Gastrocnemius medialis (tissue), 4 donors: ENCODE data around the gene ABCB8. TPM values are rescaled to one million over a fixed set of nuclear protein-coding genes. Genes with fewer than 3 reads are reported as not detected.

Experiments
- ATAC-seq, 2 donors: fragments of 150-250 bp; one replicate each; pipeline ENCODE4 v1.9.1; 2016
- DNase-seq, 2 donors: peaks; one replicate each; pipeline ENCODE4 v3.0.0-alpha.2; 2019
- H3K27ac ChIP-seq, 4 donors: fragments of 200-600 bp; sonication (generic); 1 replicate in 1 of 4; 2 replicates in 3 of 4; pipeline ENCODE4 v1.5.1; 2016 to 2018; ENCODE audit warnings: mild to moderate bottlenecking in 2 of 4, moderate library complexity in 1 of 4
- H3K27me3 ChIP-seq, 3 donors: fragments of 200-600 bp; sonication (generic) in 2 of 3; 1 replicate in 1 of 3; 2 replicates in 2 of 3; pipeline versions ENCODE4 v1.5.1 to v1.6.0; 2016 to 2019; ENCODE audit warnings: mild to moderate bottlenecking in 1 of 3, moderate library complexity in 1 of 3
- H3K36me3 ChIP-seq, 2 donors: fragments of 200-600 bp; sonication (generic) in 1 of 2; one replicate each; pipeline ENCODE4 v1.5.1; 2017 to 2018
- H3K4me1 ChIP-seq, 2 donors: fragments of 200-600 bp; sonication (generic) in 1 of 2; one replicate each; pipeline ENCODE4 v1.5.1; 2016 to 2017; ENCODE audit warnings: mild to moderate bottlenecking in 2 of 2
- H3K4me3 ChIP-seq, 4 donors: fragments of 200-600 bp; sonication (generic) in 3 of 4; 1 replicate in 1 of 4; 2 replicates in 3 of 4; pipeline ENCODE4 v1.5.1; 2016 to 2019; ENCODE audit warnings: mild to moderate bottlenecking in 2 of 4
- H3K9me3 ChIP-seq, 3 donors: fragments of 200-600 bp; sonication (generic) in 2 of 3; 1 replicate in 1 of 3; 2 replicates in 2 of 3; pipeline ENCODE4 v1.5.1; 2016 to 2019
- POLR2A ChIP-seq, 2 donors: fragments of 450-650 bp; IDR thresholded peaks; one replicate each; pipeline ENCODE4 v1.6.1; 2017; ENCODE audit warnings: antibody characterized with exemption in 2 of 2, mild to moderate bottlenecking in 2 of 2, moderate library complexity in 2 of 2
- in situ Hi-C, 4 donors: fragments of 200-750 bp; cut with MboI; loops; one replicate each; pipeline versions ENCODE4 v1.15.0 to v1.8.0; 2017; ENCODE audit warnings: low sequenced_read_pairs in 4 of 4
- intact Hi-C: fragments of 100-400 bp; cut with DNase I; formaldehyde crosslinking; loops from one replicate; pipeline ENCODE4 v1.15.1; 2023; ENCODE audit warnings: low total_unique reads
- total RNA-seq, 4 donors: library from RNA; depleted of rRNA; stranded (reverse); fragments of >200 nt; gene quantifications; one replicate each; pipeline versions ENCODE4 v1.1.0 to v1.2.3, GENCODE V29; 2016
- TF ChIP-seq, protein P1 (sequence below), 5 experiments: fragments of 450-650 bp in 3 of 5; fragments of 200-600 bp in 2 of 5; sonication (generic) in 2 of 5; IDR thresholded peaks in 4 of 5; conservative IDR thresholded peaks in 1 of 5; 1 replicate in 4 of 5; 2 replicates in 1 of 5; pipeline ENCODE4 v1.5.1; 2016 to 2019; ENCODE audit warnings: antibody characterized with exemption in 5 of 5, mild to moderate bottlenecking in 3 of 5, moderate library complexity in 3 of 5

Gene ABCB8
- total RNA-seq, 4 donors from 2014 or later, result 10.4 to 25.7 (median 16.2) TPM

DNA sequence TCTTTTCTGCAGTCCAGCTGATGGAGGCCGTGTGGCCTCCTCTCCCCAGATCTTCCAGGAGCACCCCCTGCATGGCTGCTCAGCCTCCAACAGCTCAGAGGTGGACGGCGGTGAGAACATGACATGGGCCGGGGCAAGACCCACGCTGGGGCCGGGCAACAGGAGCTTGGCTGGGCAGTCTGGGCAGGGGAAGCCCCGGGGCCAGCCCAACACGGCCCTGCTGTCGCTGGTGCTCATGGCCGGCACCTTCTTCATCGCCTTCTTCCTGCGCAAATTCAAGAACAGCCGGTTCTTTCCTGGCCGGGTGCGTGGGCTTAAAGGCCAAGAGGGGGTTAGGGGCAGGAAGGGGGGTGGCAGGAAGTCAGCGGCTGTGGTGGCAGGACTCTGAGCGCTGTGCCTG is 45.7 kb downstream of the ABCB8 start:
- H3K4me3 ChIP-seq, result no peak overlapping the region
- in situ Hi-C loops, result no loop called here
- H3K27ac ChIP-seq, result no peak overlapping the region
- ATAC-seq (no peak), DNase-seq (no peak)
- peaks cover 6 to 11% of the 10 kb centered on the region in 2 donors for H3K4me1 ChIP-seq
- intact Hi-C loops, result no loop called here
- peaks cover 0 to 55% of the 10 kb centered on the region in 2 donors for H3K36me3 ChIP-seq
- TF ChIP-seq, protein P1, sequence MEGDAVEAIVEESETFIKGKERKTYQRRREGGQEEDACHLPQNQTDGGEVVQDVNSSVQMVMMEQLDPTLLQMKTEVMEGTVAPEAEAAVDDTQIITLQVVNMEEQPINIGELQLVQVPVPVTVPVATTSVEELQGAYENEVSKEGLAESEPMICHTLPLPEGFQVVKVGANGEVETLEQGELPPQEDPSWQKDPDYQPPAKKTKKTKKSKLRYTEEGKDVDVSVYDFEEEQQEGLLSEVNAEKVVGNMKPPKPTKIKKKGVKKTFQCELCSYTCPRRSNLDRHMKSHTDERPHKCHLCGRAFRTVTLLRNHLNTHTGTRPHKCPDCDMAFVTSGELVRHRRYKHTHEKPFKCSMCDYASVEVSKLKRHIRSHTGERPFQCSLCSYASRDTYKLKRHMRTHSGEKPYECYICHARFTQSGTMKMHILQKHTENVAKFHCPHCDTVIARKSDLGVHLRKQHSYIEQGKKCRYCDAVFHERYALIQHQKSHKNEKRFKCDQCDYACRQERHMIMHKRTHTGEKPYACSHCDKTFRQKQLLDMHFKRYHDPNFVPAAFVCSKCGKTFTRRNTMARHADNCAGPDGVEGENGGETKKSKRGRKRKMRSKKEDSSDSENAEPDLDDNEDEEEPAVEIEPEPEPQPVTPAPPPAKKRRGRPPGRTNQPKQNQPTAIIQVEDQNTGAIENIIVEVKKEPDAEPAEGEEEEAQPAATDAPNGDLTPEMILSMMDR (IDR thresholded peaks at IDR 0.05 in 4 of 5, conservative IDR thresholded peaks at IDR 0.05 in 1 of 5), result no peak
- no peak for TF ChIP-seq POLR2A (IDR thresholded peaks at IDR 0.05)
- no peaks in the 10 kb centered on the region for H3K9me3 ChIP-seq
- H3K27me3 ChIP-seq, result no peaks in the 10 kb centered on the region

DNA sequence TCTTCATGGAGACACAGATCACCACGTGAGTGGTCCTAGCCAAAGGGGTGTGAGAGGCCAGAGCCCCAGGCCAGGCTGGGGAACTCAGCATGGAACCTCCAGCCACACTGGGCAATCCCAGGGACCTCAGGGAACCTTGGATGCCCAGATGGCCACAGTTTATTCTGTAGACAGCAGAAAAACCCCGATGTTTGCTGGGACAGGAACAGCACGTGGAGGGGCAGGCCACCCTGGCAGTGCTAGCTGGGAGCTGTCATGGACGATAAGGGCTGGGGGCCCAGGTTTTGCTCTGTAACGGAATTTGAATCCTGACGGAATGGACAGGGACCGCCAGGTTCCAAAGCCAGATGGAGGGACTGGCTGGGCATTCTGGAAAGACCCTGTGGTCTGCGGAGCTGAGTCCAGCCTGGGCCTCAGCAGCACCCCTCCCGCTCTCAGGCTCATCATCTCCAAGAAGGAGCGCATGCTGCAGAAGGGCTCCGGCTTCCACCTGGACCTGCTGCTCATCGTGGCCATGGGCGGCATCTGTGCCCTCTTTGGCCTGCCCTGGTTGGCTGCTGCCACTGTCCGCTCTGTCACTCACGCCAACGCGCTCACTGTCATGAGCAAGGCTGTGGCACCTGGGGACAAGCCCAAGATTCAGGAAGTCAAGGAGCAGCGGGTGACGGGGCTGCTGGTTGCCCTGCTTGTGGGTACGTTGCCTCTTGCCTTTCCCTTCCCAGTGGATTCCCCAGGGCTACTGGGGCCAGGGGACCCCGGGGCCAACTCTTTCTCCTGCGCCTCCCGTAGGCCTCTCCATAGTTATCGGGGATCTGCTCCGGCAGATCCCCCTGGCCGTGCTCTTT is 46.8 kb downstream of the ABCB8 start:
- H3K4me3 ChIP-seq, result no peak overlapping the region
- no peak for DNase-seq
- H3K27me3 ChIP-seq, result no peaks in the 10 kb centered on the region
- intact Hi-C loops, result no loop called here
- in situ Hi-C loops, result no loop called here
- H3K27ac ChIP-seq, result no peak overlapping the region
- no peaks in the 10 kb centered on the region for H3K9me3 ChIP-seq
- peaks cover 16 to 21% of the 10 kb centered on the region in 2 donors for H3K4me1 ChIP-seq
- no peak for TF ChIP-seq POLR2A (IDR thresholded peaks at IDR 0.05)
- TF ChIP-seq, protein P1 (IDR thresholded peaks at IDR 0.05 in 4 of 5, conservative IDR thresholded peaks at IDR 0.05 in 1 of 5), result no peak
- H3K36me3 ChIP-seq, result peaks cover 0 to 48% of the 10 kb centered on the region in 2 donors
- ATAC-seq, result no peak

DNA sequence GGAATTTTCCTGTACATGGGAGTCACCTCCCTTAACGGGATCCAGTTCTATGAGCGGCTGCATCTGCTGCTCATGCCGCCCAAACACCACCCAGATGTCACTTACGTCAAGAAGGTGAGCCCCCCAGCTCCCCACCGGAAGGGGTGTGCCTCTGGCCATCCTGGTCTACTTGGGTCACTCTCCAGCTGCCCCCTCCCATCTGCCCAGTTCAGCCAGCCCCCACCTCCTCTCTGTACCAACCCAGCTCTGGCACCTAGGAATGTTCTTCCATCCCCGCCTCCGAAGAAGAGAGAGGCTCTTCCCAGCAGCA is 47.4 kb downstream of the ABCB8 start:
- in situ Hi-C loops, result no loop called here
- DNase-seq (no peak), ATAC-seq (no peak)
- H3K27me3 ChIP-seq, result no peaks in the 10 kb centered on the region
- intact Hi-C loops, result no loop called here
- H3K4me1 ChIP-seq, result peaks cover 16 to 23% of the 10 kb centered on the region in 2 donors
- H3K27ac ChIP-seq, result no peak overlapping the region
- no peak overlapping the region for H3K4me3 ChIP-seq
- no peaks in the 10 kb centered on the region for H3K9me3 ChIP-seq
- TF ChIP-seq, protein P1 (IDR thresholded peaks at IDR 0.05 in 4 of 5, conservative IDR thresholded peaks at IDR 0.05 in 1 of 5), result no peak
- TF ChIP-seq POLR2A (IDR thresholded peaks at IDR 0.05), result no peak
- H3K36me3 ChIP-seq, result peaks cover 0 to 42% of the 10 kb centered on the region in 2 donors

DNA sequence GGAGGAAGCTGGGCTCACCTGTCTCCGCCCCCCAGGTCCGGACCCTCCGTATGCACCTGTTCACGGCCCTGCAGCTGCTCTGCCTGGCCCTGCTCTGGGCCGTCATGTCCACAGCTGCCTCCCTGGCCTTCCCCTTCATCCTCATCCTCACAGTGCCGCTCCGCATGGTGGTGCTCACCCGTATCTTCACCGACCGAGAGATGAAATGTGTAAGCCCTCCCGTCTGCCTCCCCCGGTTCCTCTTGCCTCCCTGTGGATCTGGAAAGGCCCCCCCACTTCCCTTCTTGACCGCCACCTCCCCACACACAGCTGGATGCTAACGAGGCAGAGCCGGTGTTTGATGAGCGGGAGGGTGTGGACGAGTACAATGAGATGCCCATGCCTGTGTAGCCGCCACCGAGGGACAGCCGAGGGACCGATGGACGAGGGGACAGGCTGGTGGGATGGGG is 47.8 kb downstream of the ABCB8 start:
- Histone ChIP-seq H3K9me3 (no peaks in the 10 kb centered on the region), H3K4me3 (no peak overlapping the region), H3K27ac (no peak overlapping the region), H3K36me3 (peaks cover 0 to 39% of the 10 kb centered on the region in 2 donors), H3K4me1 (peaks cover 16 to 23% of the 10 kb centered on the region in 2 donors), H3K27me3 (no peaks in the 10 kb centered on the region)
- DNase-seq, result no peak
- in situ Hi-C loops, result no loop called here
- intact Hi-C loops, result no loop called here
- ATAC-seq, result no peak
- no peak for TF ChIP-seq POLR2A (IDR thresholded peaks at IDR 0.05)
- TF ChIP-seq, protein P1 (IDR thresholded peaks at IDR 0.05 in 4 of 5, conservative IDR thresholded peaks at IDR 0.05 in 1 of 5), result no peak
